ENCODE data around the gene AHCYL2.
"Not testable (repeated sequence)": the region's sequence is repeated elsewhere in the genome, so short reads cannot be mapped to it uniquely, and the experiment has no call there.

The AHCYL2 gene

DNA sequence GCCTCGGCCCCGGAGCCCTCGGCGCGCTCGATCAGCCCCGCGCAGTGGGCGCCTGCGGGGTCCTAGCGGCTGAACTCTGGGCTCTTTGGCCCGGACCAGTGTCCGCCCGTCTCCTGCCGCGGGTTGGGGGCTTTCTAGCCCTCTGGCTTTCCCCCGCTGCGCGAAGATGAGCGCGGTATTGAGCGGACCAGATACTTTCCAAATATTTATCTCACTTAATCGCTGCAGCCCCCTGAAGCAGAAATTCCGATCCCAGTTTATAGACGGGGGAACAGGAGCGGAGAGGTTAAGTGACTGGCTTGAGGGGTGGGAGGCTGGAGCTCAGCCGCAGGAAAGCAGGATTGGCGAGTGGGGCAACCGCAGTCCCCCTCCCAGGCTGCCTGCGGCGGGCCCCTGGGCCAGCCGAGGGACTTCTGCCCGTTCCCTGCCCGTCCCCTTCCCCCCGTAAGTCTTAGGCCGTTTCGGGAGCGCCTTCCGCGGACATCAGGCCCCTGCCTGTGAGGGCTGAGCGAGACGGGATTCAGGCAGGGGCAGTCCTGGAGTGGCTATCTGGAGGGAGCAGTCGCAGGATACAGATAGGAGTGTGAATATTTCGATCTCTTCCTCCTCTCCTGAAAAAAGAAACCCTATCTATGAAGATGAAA is 210.0 kb downstream of the AHCYL2 start:
- no peaks in the 10 kb centered on the region for H3K36me3 ChIP-seq (ENCODE audit: insufficient read depth, low read length)
- H3K27ac ChIP-seq: no peak overlapping the region
- H3K9ac ChIP-seq (ENCODE audit: insufficient read length): peak overlapping the region; percentile 72
- DNase-seq (ENCODE audit: low read depth, low spot score): no peak
- H3K4me3 ChIP-seq: peak overlapping the region; percentile 79
- no peaks in the 10 kb centered on the region for H3K9me3 ChIP-seq (ENCODE audit: low read depth, low read length)
- TF ChIP-seq POLR2AphosphoS5 (IDR thresholded peaks at IDR 0.05; ENCODE audit: borderline replicate concordance, low read depth, low read length) (no peak), EZH2 (IDR thresholded peaks at IDR 0.05) (no peak), FOXP2 (optimal IDR thresholded peaks at IDR 0.05; ENCODE audit: control extremely low read depth, extremely low read length, insufficient read depth) (no peak)

DNA sequence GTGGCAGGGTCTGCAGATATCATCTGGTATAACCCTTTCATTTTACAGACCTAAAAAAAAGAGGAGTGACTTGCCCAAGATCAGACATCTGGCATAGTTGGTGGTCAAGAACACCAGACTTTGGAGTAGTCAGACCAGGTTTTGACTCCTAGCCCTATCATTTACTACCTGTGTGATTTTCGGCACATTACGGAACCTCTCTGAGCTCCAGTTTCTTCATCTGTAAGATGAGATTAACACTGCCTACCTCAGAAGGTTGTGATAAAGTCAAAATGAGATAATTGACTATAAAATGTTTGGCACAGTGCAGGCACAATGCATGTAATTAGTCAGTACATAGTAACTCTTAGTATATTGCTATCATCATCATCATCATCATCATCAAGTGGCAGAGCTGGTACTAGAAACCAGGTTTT is 210.6 kb downstream of the AHCYL2 start:
- no peak overlapping the region for H3K4me3 ChIP-seq
- TF ChIP-seq FOXP2 (optimal IDR thresholded peaks at IDR 0.05; ENCODE audit: control extremely low read depth, extremely low read length, insufficient read depth): no peak
- no peak for TF ChIP-seq POLR2AphosphoS5 (IDR thresholded peaks at IDR 0.05; ENCODE audit: borderline replicate concordance, low read depth, low read length)
- TF ChIP-seq EZH2 (IDR thresholded peaks at IDR 0.05): no peak
- H3K9me3 ChIP-seq (ENCODE audit: low read depth, low read length): no peaks in the 10 kb centered on the region
- no peak for DNase-seq (ENCODE audit: low read depth, low spot score)
- H3K27ac ChIP-seq: no peak overlapping the region
- H3K36me3 ChIP-seq (ENCODE audit: insufficient read depth, low read length): no peaks in the 10 kb centered on the region
- H3K9ac ChIP-seq (ENCODE audit: insufficient read length): no peak overlapping the region

GRCh38 chr7:129436335-129436923 is 211.6 kb downstream of the AHCYL2 start:
- no peaks in the 10 kb centered on the region for H3K36me3 ChIP-seq (ENCODE audit: insufficient read depth, low read length)
- no peak overlapping the region for H3K4me3 ChIP-seq
- no peak overlapping the region for H3K27ac ChIP-seq
- TF ChIP-seq POLR2AphosphoS5 (IDR thresholded peaks at IDR 0.05; ENCODE audit: borderline replicate concordance, low read depth, low read length): no peak
- TF ChIP-seq FOXP2 (optimal IDR thresholded peaks at IDR 0.05; ENCODE audit: control extremely low read depth, extremely low read length, insufficient read depth): no peak
- no peak for TF ChIP-seq EZH2 (IDR thresholded peaks at IDR 0.05)
- no peak overlapping the region for H3K9ac ChIP-seq (ENCODE audit: insufficient read length)
- DNase-seq (ENCODE audit: low read depth, low spot score): no peak
- H3K9me3 ChIP-seq (ENCODE audit: low read depth, low read length): no peaks in the 10 kb centered on the region

DNA sequence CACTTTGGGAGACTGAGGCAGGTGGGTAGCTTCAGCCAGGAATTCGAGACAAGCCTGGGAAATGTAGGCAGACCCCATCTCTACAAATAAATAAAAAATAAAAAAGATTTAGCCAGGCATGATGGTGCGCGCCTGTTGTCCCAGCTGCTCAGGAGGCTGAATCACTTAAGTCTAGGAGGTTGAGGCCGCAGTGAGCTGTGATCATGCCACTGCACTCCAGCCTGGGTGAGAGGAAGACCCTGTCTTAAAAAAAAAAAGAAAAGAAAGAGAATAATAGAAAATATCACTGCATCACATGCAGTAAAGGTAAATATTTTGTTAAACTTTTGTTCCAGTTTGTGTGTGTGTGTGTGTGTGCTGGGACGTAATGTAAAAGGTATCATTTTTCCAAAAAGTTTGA is 212.4 kb downstream of the AHCYL2 start:
- no peak for DNase-seq (ENCODE audit: low read depth, low spot score)
- no peaks in the 10 kb centered on the region for H3K9me3 ChIP-seq (ENCODE audit: low read depth, low read length)
- no peak overlapping the region for H3K27ac ChIP-seq
- H3K9ac ChIP-seq (ENCODE audit: insufficient read length): no peak overlapping the region
- no peak for TF ChIP-seq POLR2AphosphoS5 (IDR thresholded peaks at IDR 0.05; ENCODE audit: borderline replicate concordance, low read depth, low read length)
- no peak for TF ChIP-seq FOXP2 (optimal IDR thresholded peaks at IDR 0.05; ENCODE audit: control extremely low read depth, extremely low read length, insufficient read depth)
- no peak for TF ChIP-seq EZH2 (IDR thresholded peaks at IDR 0.05)
- no peaks in the 10 kb centered on the region for H3K36me3 ChIP-seq (ENCODE audit: insufficient read depth, low read length)
- H3K4me3 ChIP-seq: no peak overlapping the region

DNA sequence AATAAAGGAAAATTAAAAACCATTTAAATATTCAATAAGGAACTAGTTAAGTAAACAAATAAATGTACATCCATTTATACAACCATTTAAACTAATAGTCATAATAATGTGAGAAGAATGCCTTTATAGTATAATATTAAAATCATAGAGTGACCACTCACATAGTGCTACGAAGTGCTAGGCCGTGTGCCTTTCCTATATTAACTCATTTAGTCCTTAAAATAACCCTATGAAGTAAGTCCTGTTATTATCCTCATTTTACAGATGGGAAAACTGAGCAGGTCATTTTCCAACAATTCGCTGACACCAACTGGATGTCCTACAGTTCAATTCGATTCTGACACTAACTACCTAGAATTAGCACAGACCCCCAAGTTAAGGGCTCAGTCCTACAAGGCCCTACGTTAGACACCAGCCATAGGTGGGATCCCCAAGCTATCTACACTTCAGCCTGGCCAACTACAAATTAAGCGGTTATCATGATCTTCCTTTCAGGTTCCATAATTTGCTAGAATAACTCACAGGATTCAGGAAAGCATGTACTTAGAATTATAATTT is 213.5 kb downstream of the AHCYL2 start:
- no peak overlapping the region for H3K27ac ChIP-seq
- no peak overlapping the region for H3K9ac ChIP-seq (ENCODE audit: insufficient read length)
- no peaks in the 10 kb centered on the region for H3K9me3 ChIP-seq (ENCODE audit: low read depth, low read length)
- DNase-seq (ENCODE audit: low read depth, low spot score): no peak
- no peak overlapping the region for H3K4me3 ChIP-seq
- TF ChIP-seq FOXP2 (optimal IDR thresholded peaks at IDR 0.05; ENCODE audit: control extremely low read depth, extremely low read length, insufficient read depth): no peak
- TF ChIP-seq POLR2AphosphoS5 (IDR thresholded peaks at IDR 0.05; ENCODE audit: borderline replicate concordance, low read depth, low read length): no peak
- TF ChIP-seq EZH2 (IDR thresholded peaks at IDR 0.05): no peak
- no peaks in the 10 kb centered on the region for H3K36me3 ChIP-seq (ENCODE audit: insufficient read depth, low read length)

DNA sequence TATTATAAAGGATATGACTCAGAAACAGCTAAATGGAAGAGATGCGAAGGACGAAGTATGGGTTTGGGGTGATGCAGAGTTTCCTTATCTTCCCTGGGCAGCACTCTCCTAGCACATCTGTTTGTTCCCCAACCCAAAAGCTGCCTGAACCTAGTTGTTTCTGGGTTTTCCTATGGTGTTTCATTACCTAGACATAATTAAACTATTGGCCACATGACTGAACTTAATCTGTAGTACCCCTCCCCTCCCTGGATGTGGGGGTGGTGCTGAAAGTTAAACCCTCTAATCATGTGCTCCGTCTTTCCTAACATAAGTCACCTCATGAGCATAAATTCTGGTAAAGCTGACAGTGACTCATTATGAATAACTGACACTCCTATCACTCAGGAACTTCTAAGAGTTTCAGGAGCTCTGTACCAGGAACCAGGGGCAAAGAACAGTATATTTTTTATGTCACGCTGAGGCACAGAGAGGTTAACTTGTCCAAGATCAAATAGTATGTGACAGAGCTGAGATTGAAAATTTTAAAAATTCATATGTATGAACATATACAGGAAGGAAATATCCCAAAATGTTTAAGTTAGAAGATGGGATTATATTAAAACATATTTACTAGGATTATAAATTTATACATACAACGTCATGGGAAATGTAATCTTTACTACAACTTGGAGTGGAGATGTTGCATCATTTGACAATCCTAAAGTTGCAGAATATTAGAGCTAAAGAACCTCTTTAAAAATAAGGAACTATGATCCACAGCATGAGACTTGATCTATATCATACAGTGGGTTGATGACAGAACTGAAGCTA is 214.2 kb downstream of the AHCYL2 start:
- Histone ChIP-seq H3K9ac (ENCODE audit: insufficient read length) (no peak overlapping the region), H3K9me3 (ENCODE audit: low read depth, low read length) (no peaks in the 10 kb centered on the region), H3K27ac (peak overlapping the region; percentile 12; the same call in 1 of the 2 replicates), H3K36me3 (ENCODE audit: insufficient read depth, low read length) (no peaks in the 10 kb centered on the region), H3K4me3 (no peak overlapping the region)
- TF ChIP-seq POLR2AphosphoS5 (IDR thresholded peaks at IDR 0.05; ENCODE audit: borderline replicate concordance, low read depth, low read length): no peak
- TF ChIP-seq FOXP2 (optimal IDR thresholded peaks at IDR 0.05; ENCODE audit: control extremely low read depth, extremely low read length, insufficient read depth): no peak
- TF ChIP-seq EZH2 (IDR thresholded peaks at IDR 0.05): no peak
- no peak for DNase-seq (ENCODE audit: low read depth, low spot score)

DNA sequence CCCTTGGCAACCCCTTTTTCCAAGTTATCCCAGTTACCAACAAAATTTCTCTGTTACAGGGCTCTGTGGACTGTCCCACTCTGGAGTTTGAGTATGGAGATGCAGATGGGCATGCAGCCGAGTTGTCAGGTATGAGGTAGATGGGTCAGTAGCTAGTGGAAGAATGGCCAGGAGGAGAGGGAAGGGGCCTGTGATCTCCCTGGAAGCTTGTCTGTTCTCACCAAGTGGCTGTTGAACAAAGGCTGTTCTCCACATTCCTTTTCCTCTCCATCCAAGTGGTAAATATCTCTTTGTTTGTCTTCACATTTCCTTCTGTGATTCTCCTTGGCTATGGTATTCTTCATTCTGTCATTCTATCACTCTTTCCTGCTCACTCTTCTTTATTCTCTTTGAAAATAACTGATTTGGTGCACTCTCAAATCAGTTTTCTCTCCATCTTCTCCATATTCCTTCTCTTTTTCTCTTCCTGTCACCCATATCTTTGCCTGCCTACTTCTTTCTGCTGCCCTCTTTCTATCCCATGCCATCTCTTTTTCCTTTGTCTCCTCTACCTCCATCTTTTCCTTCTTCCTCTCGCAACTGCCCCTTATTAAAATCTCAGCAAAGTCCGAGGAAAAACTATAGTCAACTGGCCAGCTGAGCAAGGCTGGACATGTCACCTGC is 215.3 kb downstream of the AHCYL2 start:
- no peak for TF ChIP-seq FOXP2 (optimal IDR thresholded peaks at IDR 0.05; ENCODE audit: control extremely low read depth, extremely low read length, insufficient read depth)
- no peak for TF ChIP-seq POLR2AphosphoS5 (IDR thresholded peaks at IDR 0.05; ENCODE audit: borderline replicate concordance, low read depth, low read length)
- TF ChIP-seq EZH2 (IDR thresholded peaks at IDR 0.05): no peak
- Histone ChIP-seq H3K27ac (no peak overlapping the region), H3K36me3 (ENCODE audit: insufficient read depth, low read length) (no peaks in the 10 kb centered on the region), H3K4me3 (no peak overlapping the region), H3K9me3 (ENCODE audit: low read depth, low read length) (no peaks in the 10 kb centered on the region), H3K9ac (ENCODE audit: insufficient read length) (no peak overlapping the region)
- no peak for DNase-seq (ENCODE audit: low read depth, low spot score)

GRCh38 chr7:129443612-129444011 is 218.8 kb downstream of the AHCYL2 start:
- no peaks in the 10 kb centered on the region for H3K9me3 ChIP-seq (ENCODE audit: low read depth, low read length)
- H3K36me3 ChIP-seq (ENCODE audit: insufficient read depth, low read length): no peaks in the 10 kb centered on the region
- no peak overlapping the region for H3K9ac ChIP-seq (ENCODE audit: insufficient read length)
- TF ChIP-seq EZH2 (IDR thresholded peaks at IDR 0.05) (no peak), POLR2AphosphoS5 (IDR thresholded peaks at IDR 0.05; ENCODE audit: borderline replicate concordance, low read depth, low read length) (no peak), FOXP2 (optimal IDR thresholded peaks at IDR 0.05; ENCODE audit: control extremely low read depth, extremely low read length, insufficient read depth) (no peak)
- H3K27ac ChIP-seq: no peak overlapping the region
- no peak for DNase-seq (ENCODE audit: low read depth, low spot score)
- no peak overlapping the region for H3K4me3 ChIP-seq

- DNase-seq (ENCODE audit: low read depth, low spot score); H3K27ac ChIP-seq; H3K9ac ChIP-seq (ENCODE audit: insufficient read length); H3K36me3 ChIP-seq (ENCODE audit: insufficient read depth, low read length); H3K4me3 ChIP-seq; H3K9me3 ChIP-seq (ENCODE audit: low read depth, low read length): not testable (repeated sequence)
Observed at GRCh38 chr7:129444776-129445175, 219.9 kb downstream of the AHCYL2 start.

- H3K27ac ChIP-seq; H3K9me3 ChIP-seq (ENCODE audit: low read depth, low read length); H3K4me3 ChIP-seq; DNase-seq (ENCODE audit: low read depth, low spot score); H3K36me3 ChIP-seq (ENCODE audit: insufficient read depth, low read length); H3K9ac ChIP-seq (ENCODE audit: insufficient read length): not testable (repeated sequence)
Observed at GRCh38 chr7:129446925-129447324, 222.1 kb downstream of the AHCYL2 start.

DNA sequence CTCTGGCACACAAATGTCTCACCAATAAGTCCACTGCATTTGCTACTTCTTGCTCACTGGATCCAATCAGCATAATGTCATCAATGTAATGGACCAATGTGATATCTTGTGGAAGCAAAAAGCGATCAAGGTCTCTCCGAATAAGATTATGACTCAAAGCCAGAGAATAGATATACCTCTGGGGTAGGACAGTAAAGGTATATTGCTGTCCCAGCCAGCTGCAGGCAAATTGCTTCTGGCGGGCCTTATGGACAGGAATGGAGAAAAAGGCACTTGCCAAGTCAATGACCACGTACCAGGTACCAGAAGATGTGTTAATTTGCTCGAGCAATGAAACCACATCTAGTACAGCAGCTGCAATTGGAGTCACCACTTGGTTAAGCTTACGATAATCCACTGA is 222.6 kb downstream of the AHCYL2 start:
- not testable (repeated sequence) for H3K9ac ChIP-seq (ENCODE audit: insufficient read length); H3K36me3 ChIP-seq (ENCODE audit: insufficient read depth, low read length); DNase-seq (ENCODE audit: low read depth, low spot score)

More for the DNA sequence above, 222.6 kb downstream of the AHCYL2 start:
- not testable (repeated sequence) for H3K9me3 ChIP-seq (ENCODE audit: low read depth, low read length); H3K4me3 ChIP-seq; H3K27ac ChIP-seq

Measured in SK-N-MC (cell line).